Globus pallidus (tissue), 1 donor: ENCODE results near the gene ARGFX.
A peak's percentile ranks its signal among the peaks of the same experiment; 100 is the strongest.
"Not testable (repeated sequence)": the region's sequence is repeated elsewhere in the genome, so short reads cannot be mapped to it uniquely, and the experiment has no call there.

Experiments
- DNase-seq: peaks from one replicate; pipeline ENCODE4 v3.0.0-alpha.2; 2015; ENCODE audit warnings: low spot score

Gene ARGFX

GRCh38 chr3:121567649-121568048 lies at the start of gene ARGFX:
Gene ARGFX, plus strand, starts transcription at chr3:121567949. Its CDS starts 2,765 bp downstream, at chr3:121570714.
- DNase-seq = no peak

GRCh38 chr3:121517953-121518655 lies 49.6 kb upstream of the ARGFX start:
- DNase-seq = no peak

GRCh38 chr3:121520510-121520909 lies 47.2 kb upstream of the ARGFX start:
- DNase-seq = no peak

- no peak for DNase-seq
Observed at GRCh38 chr3:121529308-121529707, 38.4 kb upstream of the ARGFX start.

GRCh38 chr3:121531269-121531668 lies 36.5 kb upstream of the ARGFX start:
- no peak for DNase-seq

GRCh38 chr3:121542924-121543323 lies 24.8 kb upstream of the ARGFX start:
- DNase-seq = no peak

- no peak for DNase-seq
Observed at GRCh38 chr3:121545049-121545573, 22.6 kb upstream of the ARGFX start.

GRCh38 chr3:121545574-121546455 lies 21.9 kb upstream of the ARGFX start, which contains the start of gene POLQ:
Gene POLQ, minus strand, starts transcription at chr3:121545988. Its CDS starts 111 bp downstream, at chr3:121545877.
- DNase-seq = peak; percentile 95

- peak; percentile 23 for DNase-seq
Observed at GRCh38 chr3:121552379-121552778, 15.4 kb upstream of the ARGFX start.

GRCh38 chr3:121552797-121553196 lies 15.0 kb upstream of the ARGFX start:
- DNase-seq = no peak

- DNase-seq = no peak
Observed at GRCh38 chr3:121557426-121557934, 10.3 kb upstream of the ARGFX start.

GRCh38 chr3:121562148-121562547 lies 5.6 kb upstream of the ARGFX start:
- DNase-seq = no peak

- DNase-seq = no peak
Observed at GRCh38 chr3:121566773-121567172, 976 bp upstream of the ARGFX start.

- DNase-seq = no peak
Observed at GRCh38 chr3:121574449-121574848, 6.7 kb downstream of the ARGFX start.

GRCh38 chr3:121581691-121582090 lies 13.9 kb downstream of the ARGFX start:
- DNase-seq = no peak

- DNase-seq = no peak
Observed at GRCh38 chr3:121584418-121584817, 16.7 kb downstream of the ARGFX start.

GRCh38 chr3:121592856-121593702 lies 25.3 kb downstream of the ARGFX start, which contains the start of gene FBXO40:
Gene FBXO40, plus strand, starts transcription at chr3:121593379. Its CDS starts 27,197 bp downstream, at chr3:121620576.
- no peak for DNase-seq

- not testable (repeated sequence) for DNase-seq
Observed at GRCh38 chr3:121593806-121594205, 26.1 kb downstream of the ARGFX start.

GRCh38 chr3:121594850-121595249 lies 27.1 kb downstream of the ARGFX start:
- DNase-seq = no peak

- DNase-seq = no peak
Observed at GRCh38 chr3:121595765-121596406, 28.1 kb downstream of the ARGFX start.

- no peak for DNase-seq
Observed at GRCh38 chr3:121598564-121598963, 30.8 kb downstream of the ARGFX start.
